GM23338 (cell line): ENCODE data around the gene MAPK8IP3. TPM values are rescaled to one million over a fixed set of nuclear protein-coding genes. Genes with fewer than 3 reads are reported as not detected.
A peak's percentile ranks its signal among the peaks of the same experiment; 100 is the strongest.

Experiments
- ATAC-seq: fragments of 200-7000 bp; cut with Tn5 transposase; 3 replicates; pipeline ENCODE4 v1.9.1; 2020
- DNase-seq: peaks from one replicate; pipeline ENCODE4 v3.0.0-alpha.2; 2015; ENCODE audit warnings: low spot score
- H2AFZ ChIP-seq: fragments of 200-600 bp; sonication (generic); 2 replicates; pipeline ENCODE4 v1.8.0; 2016; ENCODE audit warnings: antibody characterized with exemption, mild to moderate bottlenecking, moderate library complexity
- H3F3A ChIP-seq: fragments of 200-600 bp; sonication (generic); replicated peaks from 2 replicates; pipeline ENCODE4 v1.8.0; 2017; ENCODE audit warnings: antibody characterized with exemption, mixed run types, low read depth
- H3K27ac ChIP-seq: fragments of 200-600 bp; sonication (generic); 2 replicates; pipeline ENCODE4 v1.6.1; 2016; ENCODE audit warnings: low read depth
- H3K27me3 ChIP-seq: fragments of 200-600 bp; sonication (generic); 2 replicates; pipeline ENCODE4 v1.8.0; 2016; ENCODE audit warnings: mild to moderate bottlenecking, mixed run types, moderate library complexity; ENCODE audit not compliant: insufficient read depth
- H3K36me3 ChIP-seq: fragments of 200-600 bp; sonication (generic); 2 replicates; pipeline ENCODE4 v1.8.0; 2016; ENCODE audit warnings: mild to moderate bottlenecking; ENCODE audit not compliant: insufficient read depth
- H3K4me1 ChIP-seq: fragments of 200-600 bp; sonication (generic); 2 replicates; pipeline ENCODE4 v1.8.0; 2016; ENCODE audit warnings: mild to moderate bottlenecking, moderate library complexity; ENCODE audit not compliant: insufficient read depth
- H3K4me2 ChIP-seq: fragments of 200-600 bp; sonication (generic); 2 replicates; pipeline ENCODE4 v1.7.1; 2017; ENCODE audit warnings: mixed run types
- H3K4me3 ChIP-seq: fragments of 200-600 bp; sonication (generic); 2 replicates; pipeline ENCODE4 v1.6.1; 2016; ENCODE audit warnings: mixed run types
- H3K79me2 ChIP-seq: fragments of 200-600 bp; sonication (generic); replicated peaks from 2 replicates; pipeline ENCODE4 v1.8.0; 2017; ENCODE audit warnings: mild to moderate bottlenecking; ENCODE audit not compliant: insufficient read depth
- H3K9me2 ChIP-seq: fragments of 200-600 bp; sonication (generic); 2 replicates; pipeline ENCODE4 v1.8.0; 2017; ENCODE audit not compliant: insufficient read depth
- H4K20me1 ChIP-seq: fragments of 200-600 bp; sonication (generic); replicated peaks from 2 replicates; pipeline ENCODE4 v1.8.0; 2017; ENCODE audit warnings: mild to moderate bottlenecking; ENCODE audit not compliant: insufficient read depth
- H3K27ac Mint-ChIP-seq: 2 replicates; pipeline ENCODE4 v1.8.0; 2020; ENCODE audit warnings: inconsistent platforms, mild to moderate bottlenecking, moderate library complexity, mixed read lengths
- H3K27me3 Mint-ChIP-seq: 3 replicates; pipeline ENCODE4 v1.8.0; 2022; ENCODE audit warnings: low read depth, mild to moderate bottlenecking, moderate library complexity, mixed read lengths, inconsistent platforms; ENCODE audit not compliant: insufficient read depth, poor library complexity
- H3K36me3 Mint-ChIP-seq: 3 replicates; pipeline ENCODE4 v1.8.0; 2021; ENCODE audit warnings: low read depth, mild to moderate bottlenecking, inconsistent platforms, moderate library complexity, mixed read lengths
- H3K4me1 Mint-ChIP-seq: 3 replicates; pipeline ENCODE4 v1.8.0; 2020; ENCODE audit warnings: mild to moderate bottlenecking, inconsistent platforms, mixed read lengths
- H3K4me3 Mint-ChIP-seq: 3 replicates; pipeline ENCODE4 v1.8.0; 2021; ENCODE audit warnings: moderate library complexity, mild to moderate bottlenecking, inconsistent platforms, mixed read lengths
- H3K9me3 Mint-ChIP-seq: 3 replicates; pipeline ENCODE4 v1.8.0; 2020; ENCODE audit warnings: moderate library complexity, mild to moderate bottlenecking, inconsistent platforms, mixed read lengths
- CREB1 ChIP-seq: fragments of 250-450 bp; sonication (Bioruptor Pico); IDR thresholded peaks from 2 replicates; pipeline ENCODE4 v1.5.0; 2020; ENCODE audit warnings: low read depth, mild to moderate bottlenecking, moderate library complexity
- CTCF ChIP-seq, 2 experiments: fragments of 200-600 bp in 1 of 2; sonication (generic) in 1 of 2; conservative IDR thresholded peaks; 2 replicates each; pipeline versions ENCODE4 v1.5.1 to v1.6.1; 2016 to 2017; ENCODE audit warnings: antibody characterized with exemption in 2 of 2, low read depth in 2 of 2, mild to moderate bottlenecking in 2 of 2, moderate library complexity in 1 of 2
- ETS1 ChIP-seq: IDR thresholded peaks from 2 replicates; pipeline ENCODE4 v1.6.1; 2016; ENCODE audit warnings: antibody characterized with exemption
- EZH2 ChIP-seq: fragments of 200-600 bp; sonication (generic); IDR thresholded peaks from one replicate; pipeline ENCODE4 v1.8.0; 2017; ENCODE audit warnings: antibody characterized with exemption, mild to moderate bottlenecking, low read depth; ENCODE audit not compliant: unreplicated experiment
- EZH2phosphoT487 ChIP-seq: fragments of 200-600 bp; sonication (generic); IDR thresholded peaks from one replicate; pipeline ENCODE4 v1.8.1; 2018; ENCODE audit warnings: antibody characterized with exemption; ENCODE audit not compliant: unreplicated experiment
- JUNB ChIP-seq: IDR thresholded peaks from one replicate; pipeline ENCODE4 v1.6.1; 2016; ENCODE audit warnings: antibody characterized with exemption; ENCODE audit not compliant: unreplicated experiment
- NANOG ChIP-seq: IDR thresholded peaks from 2 replicates; pipeline ENCODE4 v1.6.1; 2016; ENCODE audit warnings: antibody characterized with exemption, borderline replicate concordance
- POLR2AphosphoS5 ChIP-seq: IDR thresholded peaks from 2 replicates; pipeline ENCODE4 v1.6.1; 2016; ENCODE audit warnings: antibody characterized with exemption, low read depth
- REST ChIP-seq: IDR thresholded peaks from one replicate; pipeline ENCODE4 v1.6.1; 2018; ENCODE audit warnings: antibody characterized with exemption; ENCODE audit not compliant: unreplicated experiment
- STAT1 ChIP-seq: IDR thresholded peaks from one replicate; pipeline ENCODE4 v1.6.1; 2016; ENCODE audit warnings: antibody characterized with exemption; ENCODE audit not compliant: unreplicated experiment
- ZNF114 ChIP-seq: fragments of 250-450 bp; sonication (Bioruptor Pico); IDR thresholded peaks from 2 replicates; pipeline ENCODE4 v1.5.0; 2020; ENCODE audit warnings: mild to moderate bottlenecking, moderate library complexity
- ZNF331 ChIP-seq: fragments of 250-450 bp; sonication (Bioruptor Pico); IDR thresholded peaks from 2 replicates; pipeline ENCODE4 v1.5.0; 2020; ENCODE audit warnings: low read depth, mild to moderate bottlenecking, moderate library complexity
- ZNF462 ChIP-seq: fragments of 250-450 bp; sonication (Bioruptor Pico); IDR thresholded peaks from 2 replicates; pipeline ENCODE4 v1.5.0; 2020; ENCODE audit warnings: mild to moderate bottlenecking, moderate library complexity
- polyA plus RNA-seq: library from polyadenylated mRNA; unstranded; fragments of >200 nt; fragmentation: Nextera tagmentation; extraction: Ambion mirVana; gene quantifications from 2 replicates; pipeline ENCODE4 v1.2.1, GENCODE V29; 2016
- total RNA-seq: library from RNA; depleted of rRNA; stranded (reverse); fragments of >200 nt; shearing (Covaris generic); gene quantifications from 2 replicates; pipeline ENCODE4 v1.2.3, GENCODE V29; 2014

Gene MAPK8IP3
- total and polyA plus RNA-seq, 2 experiments from 2014 or later: 11.3 to 58.4 TPM

GRCh38 chr16:1764971-1765370 is 59.0 kb downstream of the MAPK8IP3 start:
- Histone ChIP-seq H3K79me2 (no peaks in the 10 kb centered on the region), H3K4me1 (peaks cover 1% of the 10 kb centered on the region), H3K4me3 (no peak overlapping the region), H3F3A (peaks cover 4% of the 10 kb centered on the region; the same call in 1 of the 2 replicates), H3K27me3 (no peaks in the 10 kb centered on the region), H3K9me2 (no peaks in the 10 kb centered on the region), H3K4me2 (peak overlapping the region; percentile 78; the same call in 1 of the 2 replicates), H3K27ac (no peak overlapping the region), H2AFZ (no peak overlapping the region), H3K36me3 (no peaks in the 10 kb centered on the region), H4K20me1 (no peaks in the 10 kb centered on the region; the same call in 1 of the 2 replicates)
- Mint-ChIP-seq H3K4me1 (peaks cover under 1% of the 10 kb centered on the region; the same call in 2 of the 3 replicates), H3K36me3 (peaks cover 15% of the 10 kb centered on the region), H3K27ac (no peak overlapping the region), H3K4me3 (no peak overlapping the region), H3K27me3 (peaks cover 14% of the 10 kb centered on the region), H3K9me3 (no peaks in the 10 kb centered on the region)
- TF ChIP-seq CTCF (conservative IDR thresholded peaks at IDR 0.05; ENCODE audit: low read depth in 2 of 2): no peak
- TF ChIP-seq JUNB: no peak
- no peak for TF ChIP-seq ZNF331 (CRISPR knock-in tag)
- TF ChIP-seq ZNF462 (CRISPR knock-in tag): no peak
- no peak for TF ChIP-seq NANOG
- no peak for TF ChIP-seq ZNF114 (CRISPR knock-in tag)
- no peak for TF ChIP-seq EZH2
- TF ChIP-seq CREB1 (CRISPR knock-in tag): no peak
- no peak for TF ChIP-seq EZH2phosphoT487
- no peak for TF ChIP-seq ETS1
- no peak for TF ChIP-seq REST
- no peak for TF ChIP-seq STAT1
- no peak for TF ChIP-seq POLR2AphosphoS5
- ATAC-seq (no peak), DNase-seq (no peak)
